K562 (cell line): ENCODE results near the gene ITGA11. TPM values are rescaled to one million over a fixed set of nuclear protein-coding genes. Genes with fewer than 3 reads are reported as not detected.

Experiments
- ATAC-seq: fragments of 200-7000 bp; cut with Tn5 transposase; 3 replicates; pipeline ENCODE4 v1.9.1; 2020; ENCODE audit warnings: moderate library complexity
- BruUV-seq: library from RNA; stranded (reverse); fragments of 400-500 nt; replicated peaks from 2 replicates; lab custom pipeline; 2021; lab: Mats Ljungman, UMichigan
- CTCF ChIA-PET: fragments of 300-600 bp; formaldehyde crosslinking; extraction: SDS; loops from one replicate; lab custom pipeline; 2021; ENCODE audit warnings: low intra/inter-chr PET ratio; lab: Yijun Ruan, JAX
- POLR2A ChIA-PET: fragments of 300-600, 350-650 bp; sonication (Branson Sonifier 250); formaldehyde crosslinking; extraction: SDS; loops from one replicate; lab custom pipeline; 2021; ENCODE audit warnings: antibody characterized with exemption, inconsistent platforms; lab: Yijun Ruan, JAX
- DNase-seq, 4 experiments: peaks; one replicate each; pipeline versions ENCODE4 v3.0.0 to v3.0.0-alpha.2; 2011 to 2018; ENCODE audit warnings: low spot score in 3 of 4, mixed read lengths in 3 of 4; ENCODE audit errors: extremely low read depth in 1 of 4
- FAIRE-seq: peaks from 2 replicates; lab custom pipeline; 2011; peaks lifted over from hg19 to GRCh38; lab: Jason Lieb, UNC
- H2AFZ ChIP-seq: 2 replicates; pipeline ENCODE4 v1.6.0; 2011; ENCODE audit warnings: low read depth, low read length, control low read depth, inconsistent platforms
- H3K27ac ChIP-seq: fragments of 200-600 bp; 3 replicates; pipeline ENCODE4 v1.8.0; 2011; ENCODE audit warnings: low read depth, mild to moderate bottlenecking, control low read depth, inconsistent platforms, low read length, moderate library complexity, mixed read lengths; ENCODE audit errors: extremely low read depth
- H3K27me3 ChIP-seq, 2 experiments: fragments of 300-600 bp in 1 of 2; 2 replicates in 1 of 2; 3 replicates in 1 of 2; pipeline versions ENCODE4 v1.6.0 to v1.8.0; 2011; ENCODE audit warnings: inconsistent platforms in 2 of 2, low read length in 2 of 2, mild to moderate bottlenecking in 1 of 2, mixed read lengths in 1 of 2, moderate library complexity in 1 of 2; ENCODE audit not compliant: control insufficient read depth in 2 of 2, insufficient read depth in 2 of 2
- H3K36me3 ChIP-seq: fragments of 300-600 bp; 3 replicates; pipeline ENCODE4 v1.8.0; 2011; ENCODE audit warnings: mild to moderate bottlenecking, low read length, inconsistent platforms; ENCODE audit not compliant: control insufficient read depth, insufficient read depth
- H3K4me1 ChIP-seq, 2 experiments: fragments of 200-600 bp in 1 of 2; replicated peaks in 1 of 2; 2 replicates in 1 of 2; 3 replicates in 1 of 2; pipeline versions ENCODE4 v1.5.1 to v1.8.0; 2011; ENCODE audit warnings: inconsistent platforms in 2 of 2, low read length in 2 of 2, mild to moderate bottlenecking in 1 of 2, mixed read lengths in 1 of 2, moderate library complexity in 1 of 2; ENCODE audit not compliant: control insufficient read depth in 2 of 2, insufficient read depth in 2 of 2
- H3K4me2 ChIP-seq: 2 replicates; pipeline ENCODE4 v1.6.1; 2011; ENCODE audit warnings: low read length, control low read depth, inconsistent platforms, mixed read lengths; ENCODE audit not compliant: insufficient read depth
- H3K4me3 ChIP-seq: fragments of 200-600 bp; sonication (generic), shearing (Covaris generic); 2 replicates; pipeline ENCODE4 v1.5.1; 2016; ENCODE audit warnings: control low read depth, inconsistent platforms
- H3K79me2 ChIP-seq: fragments of 200-600 bp; 3 replicates; pipeline ENCODE4 v1.8.0; 2011; ENCODE audit warnings: low read length, inconsistent platforms; ENCODE audit not compliant: control insufficient read depth, insufficient read depth
- H3K9ac ChIP-seq, 2 experiments: 2 replicates each; pipeline versions ENCODE4 v1.6.0 to v1.6.1; 2011; ENCODE audit warnings: low read depth in 2 of 2, low read length in 2 of 2, control low read depth in 1 of 2, inconsistent platforms in 1 of 2, mild to moderate bottlenecking in 1 of 2, mixed read lengths in 1 of 2; ENCODE audit not compliant: insufficient read depth in 1 of 2
- H3K9me1 ChIP-seq: one replicate; pipeline ENCODE4 v1.6.0; 2011; ENCODE audit warnings: inconsistent platforms, mild to moderate bottlenecking, low read length, moderate library complexity; ENCODE audit not compliant: control insufficient read depth, insufficient read depth
- H3K9me3 ChIP-seq: replicated peaks from 2 replicates; pipeline ENCODE4 v1.5.1; 2011; ENCODE audit warnings: low read depth, low read length, inconsistent platforms; ENCODE audit not compliant: control insufficient read depth, insufficient read depth
- H4K20me1 ChIP-seq: replicated peaks from 2 replicates; pipeline ENCODE4 v1.6.1; 2011; ENCODE audit warnings: low read length, inconsistent platforms, mixed read lengths; ENCODE audit not compliant: control insufficient read depth, insufficient read depth
- DDX20 ChIP-seq: fragments of 450-650 bp; IDR thresholded peaks from 2 replicates; pipeline ENCODE4 v1.6.1; 2016; ENCODE audit warnings: missing genetic modification characterization, low read depth, mild to moderate bottlenecking, missing compliant biosample characterization, moderate library complexity
- ELK1 ChIP-seq: sonication (generic); formaldehyde crosslinking; IDR thresholded peaks from 2 replicates; pipeline ENCODE4 v1.8.1; 2022; ENCODE audit warnings: missing genetic modification reagents
- KAT8 ChIP-seq: fragments of 450-650 bp; IDR thresholded peaks from 2 replicates; pipeline ENCODE4 v1.6.1; 2016; ENCODE audit warnings: low read depth, mild to moderate bottlenecking
- MTA1 ChIP-seq: fragments of 450-650 bp; IDR thresholded peaks from 2 replicates; pipeline ENCODE4 v1.6.1; 2017; ENCODE audit warnings: borderline replicate concordance
- PCBP1 ChIP-seq: fragments of 200-400 bp; formaldehyde crosslinking; IDR thresholded peaks from 2 replicates; pipeline ENCODE4 v1.6.1; 2018; ENCODE audit warnings: mild to moderate bottlenecking, low read depth, low read length; ENCODE audit not compliant: poor library complexity, severe bottlenecking
- POU5F1 ChIP-seq: fragments of 150-350 bp; IDR thresholded peaks from 2 replicates; pipeline ENCODE4 v1.6.1; 2014; ENCODE audit warnings: borderline replicate concordance, low read length, low read depth, mild to moderate bottlenecking; ENCODE audit not compliant: partially characterized antibody
- PTRF ChIP-seq: fragments of 450-650 bp; IDR thresholded peaks from 2 replicates; pipeline ENCODE4 v1.6.1; 2016; ENCODE audit warnings: mild to moderate bottlenecking, missing genetic modification characterization, missing compliant biosample characterization
- RBM22 ChIP-seq: fragments of 200-400 bp; formaldehyde crosslinking; IDR thresholded peaks from 2 replicates; pipeline ENCODE4 v1.6.1; 2018; ENCODE audit warnings: low read length, low read depth; ENCODE audit not compliant: poor library complexity, severe bottlenecking
- VEZF1 ChIP-seq: fragments of 200-800 bp; sonication (Bioruptor generic); IDR thresholded peaks from 2 replicates; pipeline ENCODE4 v1.6.1; 2017; ENCODE audit warnings: missing genetic modification characterization, missing compliant biosample characterization
- ZBTB49 ChIP-seq: sonication (generic); formaldehyde crosslinking; IDR thresholded peaks from 2 replicates; pipeline ENCODE4 v1.8.0; 2022; ENCODE audit warnings: missing genetic modification reagents, mild to moderate bottlenecking, borderline replicate concordance
- ZHX1 ChIP-seq: fragments of 150-350 bp; conservative IDR thresholded peaks from 2 replicates; pipeline ENCODE4 v1.6.1; 2014; ENCODE audit warnings: low read length
- ZNF511 ChIP-seq: sonication (generic); formaldehyde crosslinking; IDR thresholded peaks from 2 replicates; pipeline ENCODE4 v1.8.0; 2022; ENCODE audit warnings: mild to moderate bottlenecking, missing genetic modification reagents
- ZNF695 ChIP-seq: fragments of 450-650 bp; formaldehyde crosslinking; IDR thresholded peaks from 2 replicates; pipeline ENCODE4 v1.4.0; 2020; ENCODE audit warnings: mild to moderate bottlenecking, moderate library complexity
- WGBS: fragments of 100-300 bp; shearing (Covaris generic); methylation state at CpG from one replicate; pipeline ENCODE4 v1.1.6; 2016; ENCODE audit warnings: low coverage, mixed read lengths; ENCODE audit not compliant: insufficient coverage; ENCODE audit errors: missing lambda C conversion rate; 5-methylcytosine and 5-hydroxymethylcytosine counted together
- in situ Hi-C: fragments of 300-500 bp; cut with MboI; formaldehyde crosslinking; loops from 4 replicates; pipeline ENCODE4 v1.15.0; 2018; ENCODE audit warnings: inconsistent platforms, mixed read lengths
- intact Hi-C: fragments of 100-400 bp; cut with micrococcal nuclease; formaldehyde crosslinking; loops from 2 replicates; pipeline ENCODE4 v1.14.2; 2022
- polyA plus RNA-seq, 8 experiments: library from polyadenylated mRNA; depleted of rRNA in 4 of 8; stranded (reverse) in 5 of 8; unstranded in 3 of 8; fragments of >200 nt; fragmentation: Nextera tagmentation in 2 of 8; fragmentation: Illumina TruSeq in 1 of 8; extraction: Ambion mirVana in 2 of 8; extraction: Trizol in 1 of 8; gene quantifications; 2 replicates each; pipeline versions ENCODE4 v1.2.1 to v1.2.3, GENCODE V29; 2011 to 2014; ENCODE audit warnings: inconsistent platforms in 1 of 8, missing spikeins in 1 of 8
- total RNA-seq, 7 experiments: library from RNA; depleted of rRNA in 6 of 7; stranded (reverse); fragments of >200 nt in 6 of 7; fragmentation: Illumina TruSeq in 2 of 7; extraction: Trizol in 2 of 7; gene quantifications; 2 replicates each; pipeline versions ENCODE4 v1.2.1 to v1.2.3, GENCODE V29; 2011 to 2021; ENCODE audit warnings: low replicate concordance in 1 of 7

The ITGA11 gene
- total and polyA plus RNA-seq, 9 of the 15 experiments (the other 6 are each of a cell fraction or from before 2014, with no cell fraction given), result 0.01 TPM; not detected in 8

- no peak overlapping the region for H3K4me3 ChIP-seq
- BruUV-seq, result no TSS peak
- H3K9ac ChIP-seq, result no peak overlapping the region
- H3K27me3 ChIP-seq, result peaks cover 28 to 87% of the 10 kb centered on the region in 2 experiments
- H3K36me3 ChIP-seq, result no peaks in the 10 kb centered on the region
- intact Hi-C loops (no loop called here), in situ Hi-C loops (no loop called here)
- WGBS, result 0% methylated on average over 6 of the region's 6 CpGs
- H3K4me2 ChIP-seq, result no peak overlapping the region
- DNase-seq (no peak), ATAC-seq (no peak), FAIRE-seq (no peak)
- H4K20me1 ChIP-seq, result peaks cover 2% of the 10 kb centered on the region; the same call in 1 of the 2 replicates
- POLR2A ChIA-PET, result interaction anchor here (1.1 kb wide), 2 partner anchors 15 to 27 kb away, joined by 3 to 4 read pairs; no protein-coding TSS in a partner anchor
- CTCF ChIA-PET, result no interaction called here
- H3K4me1 ChIP-seq, result no peaks in the 10 kb centered on the region
- no peaks in the 10 kb centered on the region for H3K9me1 ChIP-seq
- H3K9me3 ChIP-seq, result no peaks in the 10 kb centered on the region
- TF ChIP-seq ZNF695 (no peak), ZBTB49 (CRISPR knock-in tag) (no peak), PTRF (tag) (no peak), ZNF511 (CRISPR knock-in tag) (no peak), PCBP1 (no peak), MTA1 (no peak), ELK1 (CRISPR knock-in tag) (no peak), POU5F1 (no peak), RBM22 (no peak), KAT8 (no peak), DDX20 (tag) (no peak), ZHX1 (no peak), VEZF1 (CRISPR knock-in tag) (no peak)
- H3K79me2 ChIP-seq, result no peaks in the 10 kb centered on the region
- no peak overlapping the region for H2AFZ ChIP-seq
- no peak overlapping the region for H3K27ac ChIP-seq
Observed at GRCh38 chr15:68337826-68338225, 94.1 kb downstream of the ITGA11 start.
